ENCODE results near the gene FMN1. TPM values are rescaled to one million over a fixed set of nuclear protein-coding genes. Genes with fewer than 3 reads are reported as not detected.
A peak's percentile ranks its signal among the peaks of the same experiment; 100 is the strongest.

Gene FMN1
- total RNA-seq, 4 donors from 2014 or later, result 2.6 to 6.6 (median 4.2) TPM

DNA sequence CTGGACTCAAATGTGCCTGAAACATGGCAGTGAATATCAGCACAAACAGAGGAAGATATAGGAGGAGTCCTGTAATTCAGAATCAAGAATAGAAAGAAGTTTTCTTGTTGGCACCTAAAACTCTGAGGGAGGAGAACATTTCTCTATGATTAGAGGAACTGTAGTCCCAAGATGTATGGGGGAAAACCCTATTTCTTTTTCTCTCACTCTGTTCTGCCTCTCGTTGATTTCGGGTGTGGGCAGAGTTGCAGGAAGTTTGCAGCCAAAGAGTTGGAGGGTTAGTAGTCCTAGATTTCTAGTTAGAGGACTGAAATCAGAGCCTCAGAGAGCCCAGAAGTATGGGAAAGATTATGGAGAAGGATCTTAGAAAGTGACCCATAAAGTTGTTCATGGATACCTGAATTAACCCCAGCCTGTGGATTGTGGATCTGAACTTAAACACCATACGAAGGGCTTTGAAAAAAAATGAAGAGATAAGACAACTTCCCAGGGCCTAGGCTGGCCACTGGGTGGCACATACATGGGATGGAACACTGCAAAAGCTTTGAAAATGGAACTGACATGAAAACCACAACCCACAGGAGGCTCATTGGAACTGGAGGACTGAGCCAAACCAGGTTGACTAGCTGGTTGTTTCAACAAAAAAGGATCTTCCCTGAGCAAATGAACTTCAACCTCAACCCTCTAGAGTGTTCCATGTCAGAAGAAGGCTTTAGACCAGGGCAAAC, 34.6 kb downstream of the FMN1 start:
- Histone ChIP-seq H3K36me3 (no peaks in the 10 kb centered on the region), H3K27ac (peak overlapping the region in 2 of 4 donors; percentile 39 to 48), H3K27me3 (no peaks in the 10 kb centered on the region), H3K4me1 (peaks cover 12 to 17% of the 10 kb centered on the region in 2 donors), H3K4me3 (no peak overlapping the region), H3K9me3 (no peaks in the 10 kb centered on the region)
- TF ChIP-seq, protein P1, sequence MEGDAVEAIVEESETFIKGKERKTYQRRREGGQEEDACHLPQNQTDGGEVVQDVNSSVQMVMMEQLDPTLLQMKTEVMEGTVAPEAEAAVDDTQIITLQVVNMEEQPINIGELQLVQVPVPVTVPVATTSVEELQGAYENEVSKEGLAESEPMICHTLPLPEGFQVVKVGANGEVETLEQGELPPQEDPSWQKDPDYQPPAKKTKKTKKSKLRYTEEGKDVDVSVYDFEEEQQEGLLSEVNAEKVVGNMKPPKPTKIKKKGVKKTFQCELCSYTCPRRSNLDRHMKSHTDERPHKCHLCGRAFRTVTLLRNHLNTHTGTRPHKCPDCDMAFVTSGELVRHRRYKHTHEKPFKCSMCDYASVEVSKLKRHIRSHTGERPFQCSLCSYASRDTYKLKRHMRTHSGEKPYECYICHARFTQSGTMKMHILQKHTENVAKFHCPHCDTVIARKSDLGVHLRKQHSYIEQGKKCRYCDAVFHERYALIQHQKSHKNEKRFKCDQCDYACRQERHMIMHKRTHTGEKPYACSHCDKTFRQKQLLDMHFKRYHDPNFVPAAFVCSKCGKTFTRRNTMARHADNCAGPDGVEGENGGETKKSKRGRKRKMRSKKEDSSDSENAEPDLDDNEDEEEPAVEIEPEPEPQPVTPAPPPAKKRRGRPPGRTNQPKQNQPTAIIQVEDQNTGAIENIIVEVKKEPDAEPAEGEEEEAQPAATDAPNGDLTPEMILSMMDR (IDR thresholded peaks at IDR 0.05 in 4 of 5, conservative IDR thresholded peaks at IDR 0.05 in 1 of 5), result no peak
- intact Hi-C loops (cut with DNase I; ENCODE audit: low total_unique reads), result loop anchor here (1.0 kb wide), 1 partner anchor 66 kb away; no protein-coding TSS in a partner anchor
- DNase-seq (no peak), ATAC-seq (peak in 1 of 2 donors; percentile 43)
- in situ Hi-C loops (cut with MboI; ENCODE audit: low sequenced_read_pairs in 4 of 4), result no loop called here

GRCh38 chr15:33158366-33158765, 36.1 kb downstream of the FMN1 start:
- Histone ChIP-seq H3K36me3 (no peaks in the 10 kb centered on the region), H3K27ac (no peak overlapping the region), H3K4me3 (no peak overlapping the region), H3K4me1 (peaks cover 12 to 17% of the 10 kb centered on the region in 2 donors), H3K9me3 (no peaks in the 10 kb centered on the region), H3K27me3 (no peaks in the 10 kb centered on the region)
- TF ChIP-seq POLR2A (IDR thresholded peaks at IDR 0.05), result no peak
- TF ChIP-seq, protein P1 (IDR thresholded peaks at IDR 0.05 in 4 of 5, conservative IDR thresholded peaks at IDR 0.05 in 1 of 5), result no peak
- intact Hi-C loops (cut with DNase I; ENCODE audit: low total_unique reads) (no loop called here), in situ Hi-C loops (cut with MboI; ENCODE audit: low sequenced_read_pairs in 4 of 4) (no loop called here)
- ATAC-seq, result no peak
- no peak for DNase-seq

- H3K27ac ChIP-seq, result no peak overlapping the region
- DNase-seq (no peak), ATAC-seq (no peak)
- TF ChIP-seq, protein P1 (IDR thresholded peaks at IDR 0.05 in 4 of 5, conservative IDR thresholded peaks at IDR 0.05 in 1 of 5), result no peak
- no peak for TF ChIP-seq POLR2A (IDR thresholded peaks at IDR 0.05)
- H3K4me3 ChIP-seq, result no peak overlapping the region
- no peaks in the 10 kb centered on the region for H3K27me3 ChIP-seq
- H3K9me3 ChIP-seq, result no peaks in the 10 kb centered on the region
- H3K4me1 ChIP-seq, result peaks cover 12 to 17% of the 10 kb centered on the region in 2 donors
- intact Hi-C loops (cut with DNase I; ENCODE audit: low total_unique reads), result no loop called here
- H3K36me3 ChIP-seq, result no peaks in the 10 kb centered on the region
- in situ Hi-C loops (cut with MboI; ENCODE audit: low sequenced_read_pairs in 4 of 4), result no loop called here
Observed at GRCh38 chr15:33157371-33158037, 37.0 kb downstream of the FMN1 start.

DNA sequence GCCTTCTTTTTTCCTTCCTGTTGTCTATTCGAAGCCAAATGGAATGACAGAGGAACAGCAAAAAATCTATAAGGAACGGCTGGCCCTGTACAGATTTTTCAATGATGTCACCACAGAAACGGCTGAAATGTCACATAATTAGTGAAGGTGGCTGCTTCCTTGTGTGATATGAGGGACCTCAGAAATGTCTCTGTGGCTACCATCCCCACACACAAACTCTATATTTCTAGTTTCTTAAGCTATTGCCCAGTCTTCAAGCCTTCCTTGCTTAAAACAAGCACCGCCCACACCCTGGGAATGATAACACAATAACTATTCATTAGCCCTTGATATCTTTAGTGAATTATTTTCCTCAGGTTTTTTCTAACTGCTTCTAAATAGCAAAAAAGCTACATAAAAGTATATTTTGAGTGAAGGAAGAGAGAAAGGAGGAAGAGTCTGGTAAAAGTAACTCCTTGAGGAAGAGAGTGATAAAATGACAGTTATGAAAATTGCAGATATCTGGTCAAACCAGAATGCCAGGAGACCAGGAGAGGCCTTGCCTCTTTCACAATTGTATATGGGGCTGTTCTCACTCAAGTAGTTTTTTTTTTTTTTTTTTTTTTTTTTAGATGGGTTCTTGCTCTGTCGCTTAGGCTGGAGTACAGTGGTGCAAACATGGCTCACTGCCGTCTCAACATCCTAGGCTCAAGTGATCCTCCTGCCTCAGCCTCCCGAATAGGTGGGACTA, 38.7 kb downstream of the FMN1 start:
- peaks cover 10 to 13% of the 10 kb centered on the region in 2 donors for H3K4me1 ChIP-seq
- H3K27ac ChIP-seq, result peak overlapping the region in 1 of 4 donors; percentile 60
- no peak for TF ChIP-seq POLR2A (IDR thresholded peaks at IDR 0.05)
- TF ChIP-seq, protein P1 (IDR thresholded peaks at IDR 0.05 in 4 of 5, conservative IDR thresholded peaks at IDR 0.05 in 1 of 5), result no peak
- intact Hi-C loops (cut with DNase I; ENCODE audit: low total_unique reads), result no loop called here
- DNase-seq (no peak), ATAC-seq (no peak)
- no peaks in the 10 kb centered on the region for H3K36me3 ChIP-seq
- H3K9me3 ChIP-seq, result no peaks in the 10 kb centered on the region
- no peak overlapping the region for H3K4me3 ChIP-seq
- H3K27me3 ChIP-seq, result no peaks in the 10 kb centered on the region
- in situ Hi-C loops (cut with MboI; ENCODE audit: low sequenced_read_pairs in 4 of 4), result no loop called here

All from gastrocnemius medialis (tissue), 4 donors.